ENCODE data around the gene MUC12. TPM values are rescaled to one million over a fixed set of nuclear protein-coding genes. Genes with fewer than 3 reads are reported as not detected.

The MUC12 gene
- total and polyA plus RNA-seq, 9 of the 15 experiments (the other 6 are each of a cell fraction or from before 2014, with no cell fraction given): 0.23 to 1.2 (median 0.79) TPM; not detected in 1

DNA sequence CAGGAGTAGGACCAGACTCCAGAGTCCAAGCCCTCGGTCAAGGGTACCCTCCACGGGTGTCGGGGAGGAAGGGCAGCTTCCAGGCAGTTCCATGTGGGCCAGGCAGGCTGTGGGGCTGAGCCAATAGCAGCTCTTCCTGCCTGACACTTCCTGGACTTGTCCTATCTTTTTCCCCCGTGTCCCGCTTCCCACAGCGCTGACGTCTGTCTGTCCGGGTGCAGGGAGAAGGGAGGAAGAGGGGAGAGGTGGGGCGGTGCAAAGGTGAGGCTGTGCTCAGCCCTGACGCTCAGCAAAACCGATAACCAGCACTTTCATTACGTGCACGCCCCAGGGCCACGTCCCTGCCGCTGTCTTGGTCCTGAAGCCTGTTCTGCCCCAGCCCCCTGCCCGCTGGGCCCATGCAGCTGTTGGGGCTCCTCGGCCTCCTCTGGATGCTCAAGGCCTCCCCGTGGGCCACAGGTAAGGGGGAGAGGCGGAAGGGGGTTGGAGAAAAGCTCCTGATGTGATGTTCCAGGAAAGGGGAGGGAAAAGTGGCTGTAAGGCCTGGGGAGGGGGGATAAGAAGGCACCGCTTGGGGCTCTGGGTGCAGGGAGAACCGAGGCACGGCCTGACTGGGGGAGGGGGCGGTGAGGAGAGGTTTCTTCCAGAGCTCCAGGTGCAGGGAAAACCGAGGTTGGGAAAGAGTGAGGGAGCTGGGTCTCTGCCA, 20.0 kb upstream of the MUC12 start, which contains the start of gene MUC3A:
Gene MUC3A, plus strand, starts transcription at position 308 of the 706 bp plus-strand sequence. Its CDS starts 91 bp downstream, at position 399.
- 0 out of 2 replicates have a peak, but pooled peaks cover 2% of the 10 kb centered on the region for H4K20me1 ChIP-seq (replicated peaks; ENCODE audit: control insufficient read depth, insufficient read depth, low read length)
- no peaks in the 10 kb centered on the region for H3K36me3 ChIP-seq (ENCODE audit: control insufficient read depth, insufficient read depth, low read length)
- H3K4me1 ChIP-seq (replicated peaks in 1 of 2; ENCODE audit: control insufficient read depth in 2 of 2, insufficient read depth in 2 of 2, low read length in 2 of 2): peaks cover 0 to 12% of the 10 kb centered on the region in 2 experiments; a peak in 2 of 5 replicates
- H3K27me3 ChIP-seq (ENCODE audit: control insufficient read depth in 2 of 2, insufficient read depth in 2 of 2, low read length in 2 of 2): peaks cover 33 to 61% of the 10 kb centered on the region in 2 experiments
- H3K9ac ChIP-seq (ENCODE audit: insufficient read depth in 1 of 2, low read depth in 2 of 2, low read length in 2 of 2): peak within 1 kb of the TSS in 1 of 2 experiments; percentile 73; a peak in 2 of 4 replicates
- DNase-seq (ENCODE audit: extremely low read depth in 1 of 4, low spot score in 3 of 4) (peak in 2 of 4 experiments; percentile 20 to 37), FAIRE-seq (no peak), ATAC-seq (peak; percentile 64)
- peak within 1 kb of the TSS; percentile 61 for H2AFZ ChIP-seq (ENCODE audit: low read depth, low read length)
- H3K27ac ChIP-seq (ENCODE audit: extremely low read depth, low read depth, low read length): no peak within 1 kb of the TSS
- no peaks in the 10 kb centered on the region for H3K9me3 ChIP-seq (replicated peaks; ENCODE audit: control insufficient read depth, insufficient read depth, low read depth, low read length)
- intact Hi-C loops (cut with micrococcal nuclease): no loop called here
- no peaks in the 10 kb centered on the region for H3K9me1 ChIP-seq (ENCODE audit: control insufficient read depth, insufficient read depth, low read length)
- no peak within 1 kb of the TSS for H3K4me3 ChIP-seq
- CTCF ChIA-PET (ENCODE audit: low intra/inter-chr PET ratio): no interaction called here
- POLR2A ChIA-PET: interaction anchor here (0.7 to 2.5 kb wide), 5 partner anchors 11 to 1382 kb away, joined by 3 to 8 read pairs (median 5); partner anchors contain the start of gene ACHE
- H3K79me2 ChIP-seq (ENCODE audit: control insufficient read depth, insufficient read depth, low read length): no peaks in the 10 kb centered on the region
- BruUV-seq (replicated peaks): no TSS peak
- in situ Hi-C loops (cut with MboI): no loop called here
- peak within 1 kb of the TSS; percentile 16; the same call in 1 of the 2 replicates for H3K4me2 ChIP-seq (ENCODE audit: insufficient read depth, low read length)
- 5% methylated on average over 23 of the region's 24 CpGs for WGBS (ENCODE audit: insufficient coverage, low coverage, missing lambda C conversion rate)
- TF ChIP-seq, protein P1, sequence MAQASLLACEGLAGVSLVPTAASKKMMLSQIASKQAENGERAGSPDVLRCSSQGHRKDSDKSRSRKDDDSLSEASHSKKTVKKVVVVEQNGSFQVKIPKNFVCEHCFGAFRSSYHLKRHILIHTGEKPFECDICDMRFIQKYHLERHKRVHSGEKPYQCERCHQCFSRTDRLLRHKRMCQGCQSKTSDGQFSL (CRISPR knock-in tag; IDR thresholded peaks at IDR 0.05): no peak
- TF ChIP-seq, protein P1 (tag; IDR thresholded peaks at IDR 0.05): no peak
- TF ChIP-seq STAG1 (CRISPR knock-in tag; IDR thresholded peaks at IDR 0.05; ENCODE audit: borderline replicate concordance): no peak
- TF ChIP-seq, protein P2, sequence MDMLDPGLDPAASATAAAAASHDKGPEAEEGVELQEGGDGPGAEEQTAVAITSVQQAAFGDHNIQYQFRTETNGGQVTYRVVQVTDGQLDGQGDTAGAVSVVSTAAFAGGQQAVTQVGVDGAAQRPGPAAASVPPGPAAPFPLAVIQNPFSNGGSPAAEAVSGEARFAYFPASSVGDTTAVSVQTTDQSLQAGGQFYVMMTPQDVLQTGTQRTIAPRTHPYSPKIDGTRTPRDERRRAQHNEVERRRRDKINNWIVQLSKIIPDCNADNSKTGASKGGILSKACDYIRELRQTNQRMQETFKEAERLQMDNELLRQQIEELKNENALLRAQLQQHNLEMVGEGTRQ (CRISPR knock-in tag; IDR thresholded peaks at IDR 0.05): no peak
- no peak for TF ChIP-seq ZNF668 (CRISPR knock-in tag; IDR thresholded peaks at IDR 0.05)
- TF ChIP-seq, protein P3, sequence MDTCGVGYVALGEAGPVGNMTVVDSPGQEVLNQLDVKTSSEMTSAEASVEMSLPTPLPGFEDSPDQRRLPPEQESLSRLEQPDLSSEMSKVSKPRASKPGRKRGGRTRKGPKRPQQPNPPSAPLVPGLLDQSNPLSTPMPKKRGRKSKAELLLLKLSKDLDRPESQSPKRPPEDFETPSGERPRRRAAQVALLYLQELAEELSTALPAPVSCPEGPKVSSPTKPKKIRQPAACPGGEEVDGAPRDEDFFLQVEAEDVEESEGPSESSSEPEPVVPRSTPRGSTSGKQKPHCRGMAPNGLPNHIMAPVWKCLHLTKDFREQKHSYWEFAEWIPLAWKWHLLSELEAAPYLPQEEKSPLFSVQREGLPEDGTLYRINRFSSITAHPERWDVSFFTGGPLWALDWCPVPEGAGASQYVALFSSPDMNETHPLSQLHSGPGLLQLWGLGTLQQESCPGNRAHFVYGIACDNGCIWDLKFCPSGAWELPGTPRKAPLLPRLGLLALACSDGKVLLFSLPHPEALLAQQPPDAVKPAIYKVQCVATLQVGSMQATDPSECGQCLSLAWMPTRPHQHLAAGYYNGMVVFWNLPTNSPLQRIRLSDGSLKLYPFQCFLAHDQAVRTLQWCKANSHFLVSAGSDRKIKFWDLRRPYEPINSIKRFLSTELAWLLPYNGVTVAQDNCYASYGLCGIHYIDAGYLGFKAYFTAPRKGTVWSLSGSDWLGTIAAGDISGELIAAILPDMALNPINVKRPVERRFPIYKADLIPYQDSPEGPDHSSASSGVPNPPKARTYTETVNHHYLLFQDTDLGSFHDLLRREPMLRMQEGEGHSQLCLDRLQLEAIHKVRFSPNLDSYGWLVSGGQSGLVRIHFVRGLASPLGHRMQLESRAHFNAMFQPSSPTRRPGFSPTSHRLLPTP (IDR thresholded peaks at IDR 0.05; ENCODE audit: borderline replicate concordance, extremely low read depth, insufficient read length): no peak
- no peak for TF ChIP-seq PRMT5 (CRISPR knock-in tag; IDR thresholded peaks at IDR 0.05)
- TF ChIP-seq KAT7 (CRISPR knock-in tag; IDR thresholded peaks at IDR 0.05; ENCODE audit: borderline replicate concordance): no peak
- no peak for TF ChIP-seq EWSR1 (IDR thresholded peaks at IDR 0.05; ENCODE audit: borderline replicate concordance, low read depth, partially characterized antibody)
- TF ChIP-seq TCF7L2 (IDR thresholded peaks at IDR 0.05; ENCODE audit: low read depth, low read length): no peak
- no peak for TF ChIP-seq RBM34 (IDR thresholded peaks at IDR 0.05; ENCODE audit: borderline replicate concordance, insufficient read depth, low read length)
- TF ChIP-seq, protein P4, sequence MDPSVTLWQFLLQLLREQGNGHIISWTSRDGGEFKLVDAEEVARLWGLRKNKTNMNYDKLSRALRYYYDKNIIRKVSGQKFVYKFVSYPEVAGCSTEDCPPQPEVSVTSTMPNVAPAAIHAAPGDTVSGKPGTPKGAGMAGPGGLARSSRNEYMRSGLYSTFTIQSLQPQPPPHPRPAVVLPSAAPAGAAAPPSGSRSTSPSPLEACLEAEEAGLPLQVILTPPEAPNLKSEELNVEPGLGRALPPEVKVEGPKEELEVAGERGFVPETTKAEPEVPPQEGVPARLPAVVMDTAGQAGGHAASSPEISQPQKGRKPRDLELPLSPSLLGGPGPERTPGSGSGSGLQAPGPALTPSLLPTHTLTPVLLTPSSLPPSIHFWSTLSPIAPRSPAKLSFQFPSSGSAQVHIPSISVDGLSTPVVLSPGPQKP (CRISPR knock-in tag; IDR thresholded peaks at IDR 0.05): no peak
- no peak for TF ChIP-seq CCAR2 (IDR thresholded peaks at IDR 0.05; ENCODE audit: low read depth, low read length)
- no peak for TF ChIP-seq ZNF589 (CRISPR knock-in tag; IDR thresholded peaks at IDR 0.05; ENCODE audit: low read depth)
- no peak for TF ChIP-seq MAZ (CRISPR knock-in tag; conservative IDR thresholded peaks at IDR 0.05 in 1 of 2, IDR thresholded peaks at IDR 0.05 in 1 of 2)

Data from K562 (cell line).